ENCODE measurements around the gene ANKRD33. TPM values are rescaled to one million over a fixed set of nuclear protein-coding genes. Genes with fewer than 3 reads are reported as not detected.

Gene ANKRD33
- total RNA-seq, 2 experiments from 2014 or later, result not detected

GRCh38 chr12:51907856-51908425 is 20.0 kb downstream of the ANKRD33 start:
- CTCF ChIA-PET (ENCODE audit: unreplicated experiment), result no interaction called here
- no peak overlapping the region for H2AFZ ChIP-seq (ENCODE audit: low read length)
- no peak overlapping the region for H3K27ac ChIP-seq (ENCODE audit: low read depth, low read length, poor library complexity, severe bottlenecking)
- H4K20me1 ChIP-seq (ENCODE audit: insufficient read depth, low read length), result no peaks in the 10 kb centered on the region
- TF ChIP-seq, protein P1, sequence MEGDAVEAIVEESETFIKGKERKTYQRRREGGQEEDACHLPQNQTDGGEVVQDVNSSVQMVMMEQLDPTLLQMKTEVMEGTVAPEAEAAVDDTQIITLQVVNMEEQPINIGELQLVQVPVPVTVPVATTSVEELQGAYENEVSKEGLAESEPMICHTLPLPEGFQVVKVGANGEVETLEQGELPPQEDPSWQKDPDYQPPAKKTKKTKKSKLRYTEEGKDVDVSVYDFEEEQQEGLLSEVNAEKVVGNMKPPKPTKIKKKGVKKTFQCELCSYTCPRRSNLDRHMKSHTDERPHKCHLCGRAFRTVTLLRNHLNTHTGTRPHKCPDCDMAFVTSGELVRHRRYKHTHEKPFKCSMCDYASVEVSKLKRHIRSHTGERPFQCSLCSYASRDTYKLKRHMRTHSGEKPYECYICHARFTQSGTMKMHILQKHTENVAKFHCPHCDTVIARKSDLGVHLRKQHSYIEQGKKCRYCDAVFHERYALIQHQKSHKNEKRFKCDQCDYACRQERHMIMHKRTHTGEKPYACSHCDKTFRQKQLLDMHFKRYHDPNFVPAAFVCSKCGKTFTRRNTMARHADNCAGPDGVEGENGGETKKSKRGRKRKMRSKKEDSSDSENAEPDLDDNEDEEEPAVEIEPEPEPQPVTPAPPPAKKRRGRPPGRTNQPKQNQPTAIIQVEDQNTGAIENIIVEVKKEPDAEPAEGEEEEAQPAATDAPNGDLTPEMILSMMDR (conservative IDR thresholded peaks at IDR 0.05; ENCODE audit: low read length), result no peak
- no peak for TF ChIP-seq EZH2phosphoT487 (IDR thresholded peaks at IDR 0.05; ENCODE audit: borderline replicate concordance, low read depth, low read length)
- H3K9me3 ChIP-seq (ENCODE audit: low read length), result no peaks in the 10 kb centered on the region
- no peak overlapping the region for H3K4me2 ChIP-seq (ENCODE audit: low read length)
- no peaks in the 10 kb centered on the region for H3K4me1 ChIP-seq (ENCODE audit: insufficient read depth, low read length, poor library complexity, severe bottlenecking)
- DNase-seq (ENCODE audit: low spot score), result no peak
- POLR2A ChIA-PET, result no interaction called here
- intact Hi-C loops (cut with micrococcal nuclease; ENCODE audit: unreplicated experiment), result no loop called here
- no peak overlapping the region for H3K4me3 ChIP-seq (ENCODE audit: low read depth, low read length, poor library complexity, severe bottlenecking)
- no peaks in the 10 kb centered on the region for H3K9me2 ChIP-seq (ENCODE audit: insufficient read depth, low read length)
- H3K79me2 ChIP-seq (ENCODE audit: insufficient read depth, low read depth, low read length), result no peaks in the 10 kb centered on the region
- BruUV-seq (replicated peaks), result no TSS peak
- H3K36me3 ChIP-seq (ENCODE audit: insufficient read depth, low read length), result no peaks in the 10 kb centered on the region

DNA sequence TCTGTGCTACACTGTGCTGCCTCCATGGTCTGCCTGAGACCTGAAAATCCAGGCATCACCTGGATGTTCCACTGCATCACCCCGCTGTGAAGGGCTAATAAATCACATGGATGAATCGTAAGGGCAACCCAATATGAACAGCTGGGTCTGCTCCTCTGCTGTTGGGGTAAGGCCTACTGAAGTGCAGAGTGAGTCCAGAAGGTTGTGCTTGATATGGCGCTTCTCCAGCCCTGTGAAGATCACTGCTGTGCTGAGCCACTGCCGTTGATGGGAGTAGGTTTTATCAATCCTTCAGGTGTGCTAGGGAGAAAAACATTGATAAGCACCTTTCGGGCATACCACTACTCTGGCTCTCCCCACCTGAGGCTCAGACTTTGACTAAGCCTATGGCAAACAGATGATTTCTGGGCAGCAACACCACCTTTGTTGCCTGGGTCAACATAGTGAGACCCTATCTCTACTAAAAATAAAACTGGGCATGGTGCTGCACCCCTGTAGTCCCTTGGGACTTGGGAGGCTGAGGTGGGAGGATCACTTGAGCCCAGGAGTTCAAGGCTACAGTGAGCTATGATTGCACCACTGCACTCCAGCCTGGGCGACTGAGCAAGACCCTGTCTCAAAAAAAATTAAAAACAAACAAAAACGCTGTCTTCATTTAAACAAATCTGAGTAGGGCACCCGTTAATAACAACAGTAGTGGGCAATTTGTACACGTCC is 21.1 kb downstream of the ANKRD33 start:
- intact Hi-C loops (cut with micrococcal nuclease; ENCODE audit: unreplicated experiment), result no loop called here

More for the DNA sequence above, 21.1 kb downstream of the ANKRD33 start:
- H2AFZ ChIP-seq (ENCODE audit: low read length), result no peak overlapping the region
- H3K36me3 ChIP-seq (ENCODE audit: insufficient read depth, low read length), result no peaks in the 10 kb centered on the region
- H3K4me3 ChIP-seq (ENCODE audit: low read depth, low read length, poor library complexity, severe bottlenecking), result no peak overlapping the region
- no peaks in the 10 kb centered on the region for H3K79me2 ChIP-seq (ENCODE audit: insufficient read depth, low read depth, low read length)
- DNase-seq (ENCODE audit: low spot score), result no peak
- CTCF ChIA-PET (ENCODE audit: unreplicated experiment), result no interaction called here
- H4K20me1 ChIP-seq (ENCODE audit: insufficient read depth, low read length), result no peaks in the 10 kb centered on the region
- POLR2A ChIA-PET, result interaction anchor here (1.0 kb wide), 1 partner anchor 46 kb away, joined by 3 read pairs; no protein-coding TSS in a partner anchor
- H3K27ac ChIP-seq (ENCODE audit: low read depth, low read length, poor library complexity, severe bottlenecking), result no peak overlapping the region
- no peaks in the 10 kb centered on the region for H3K9me2 ChIP-seq (ENCODE audit: insufficient read depth, low read length)
- no TSS peak for BruUV-seq (replicated peaks)
- no peak overlapping the region for H3K4me2 ChIP-seq (ENCODE audit: low read length)
- TF ChIP-seq, protein P1 (conservative IDR thresholded peaks at IDR 0.05; ENCODE audit: low read length), result no peak
- no peak for TF ChIP-seq EZH2phosphoT487 (IDR thresholded peaks at IDR 0.05; ENCODE audit: borderline replicate concordance, low read depth, low read length)
- no peaks in the 10 kb centered on the region for H3K9me3 ChIP-seq (ENCODE audit: low read length)
- no peaks in the 10 kb centered on the region for H3K4me1 ChIP-seq (ENCODE audit: insufficient read depth, low read length, poor library complexity, severe bottlenecking)
